ENCODE measurements around the gene PMEL. TPM values are rescaled to one million over a fixed set of nuclear protein-coding genes. Genes with fewer than 3 reads are reported as not detected.

The PMEL gene
- total and polyA plus RNA-seq, 9 of the 15 experiments (the other 6 are each of a cell fraction or from before 2014, with no cell fraction given) = 0.36 to 2.0 (median 0.98) TPM

DNA sequence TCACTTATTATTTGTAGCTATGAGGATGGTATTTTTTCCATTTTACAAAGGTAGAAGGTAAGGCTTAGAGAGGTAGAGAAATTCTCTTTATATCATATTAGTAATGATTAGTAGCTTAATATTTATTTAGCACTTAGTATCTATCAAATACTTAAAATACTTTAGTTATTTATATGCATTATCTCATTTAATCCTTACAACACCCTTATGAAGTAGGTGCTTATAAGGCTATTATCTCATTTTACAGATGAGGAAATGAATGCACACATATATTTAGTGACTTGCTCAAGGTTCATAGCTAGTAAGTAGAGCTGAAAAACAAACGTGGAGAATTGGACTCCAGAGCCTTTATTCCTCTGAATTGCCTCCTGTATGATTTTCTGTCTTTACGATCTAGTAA is 19.0 kb upstream of the PMEL start:
- intact Hi-C loops (cut with micrococcal nuclease) (no loop called here), in situ Hi-C loops (cut with MboI) (no loop called here)
- FAIRE-seq = no peak
- Histone ChIP-seq H3K4me3 (no peak overlapping the region), H3K79me2 (ENCODE audit: control insufficient read depth, insufficient read depth, low read length) (no peaks in the 10 kb centered on the region; the same call in 2 of the 3 replicates), H3K9me1 (ENCODE audit: control insufficient read depth, insufficient read depth, low read length) (no peaks in the 10 kb centered on the region), H4K20me1 (replicated peaks; ENCODE audit: control insufficient read depth, insufficient read depth, low read length) (no peaks in the 10 kb centered on the region), H3K4me2 (ENCODE audit: insufficient read depth, low read length) (no peak overlapping the region), H3K27ac (ENCODE audit: extremely low read depth, low read depth, low read length) (no peak overlapping the region), H3K4me1 (replicated peaks in 1 of 2; ENCODE audit: control insufficient read depth in 2 of 2, insufficient read depth in 2 of 2, low read length in 2 of 2) (peaks cover 7 to 9% of the 10 kb centered on the region in 2 experiments; a peak in 3 of 5 replicates), H2AFZ (ENCODE audit: low read depth, low read length) (no peak overlapping the region), H3K9me3 (replicated peaks; ENCODE audit: control insufficient read depth, insufficient read depth, low read depth, low read length) (no peaks in the 10 kb centered on the region), H3K36me3 (ENCODE audit: control insufficient read depth, insufficient read depth, low read length) (peaks cover 43% of the 10 kb centered on the region), H3K9ac (ENCODE audit: insufficient read depth in 1 of 2, low read depth in 2 of 2, low read length in 2 of 2) (no peak overlapping the region), H3K27me3 (ENCODE audit: control insufficient read depth in 2 of 2, insufficient read depth in 2 of 2, low read length in 2 of 2) (no peaks in the 10 kb centered on the region)
- CTCF ChIA-PET (ENCODE audit: low intra/inter-chr PET ratio) = no interaction called here
- no peak for ATAC-seq
- no TSS peak for BruUV-seq (replicated peaks)
- no peak for DNase-seq (ENCODE audit: extremely low read depth in 1 of 4, low spot score in 3 of 4)
- TF ChIP-seq BACH1 (tag; IDR thresholded peaks at IDR 0.05) (no peak), HSF4 (CRISPR knock-in tag; IDR thresholded peaks at IDR 0.05; ENCODE audit: borderline replicate concordance) (no peak), ZNF778 (CRISPR knock-in tag; IDR thresholded peaks at IDR 0.05) (no peak), SMARCB1 (IDR thresholded peaks at IDR 0.05; ENCODE audit: insufficient read length, low read depth) (no peak), SMARCA4 (IDR thresholded peaks at IDR 0.05) (no peak), EZH2 (IDR thresholded peaks at IDR 0.05; ENCODE audit: borderline replicate concordance, low read depth, low read length) (no peak), NFRKB (IDR thresholded peaks at IDR 0.05; ENCODE audit: low read depth) (no peak), RBM25 (IDR thresholded peaks at IDR 0.05; ENCODE audit: low read depth, low read length, severe bottlenecking) (no peak)
- TF ChIP-seq, protein P1, sequence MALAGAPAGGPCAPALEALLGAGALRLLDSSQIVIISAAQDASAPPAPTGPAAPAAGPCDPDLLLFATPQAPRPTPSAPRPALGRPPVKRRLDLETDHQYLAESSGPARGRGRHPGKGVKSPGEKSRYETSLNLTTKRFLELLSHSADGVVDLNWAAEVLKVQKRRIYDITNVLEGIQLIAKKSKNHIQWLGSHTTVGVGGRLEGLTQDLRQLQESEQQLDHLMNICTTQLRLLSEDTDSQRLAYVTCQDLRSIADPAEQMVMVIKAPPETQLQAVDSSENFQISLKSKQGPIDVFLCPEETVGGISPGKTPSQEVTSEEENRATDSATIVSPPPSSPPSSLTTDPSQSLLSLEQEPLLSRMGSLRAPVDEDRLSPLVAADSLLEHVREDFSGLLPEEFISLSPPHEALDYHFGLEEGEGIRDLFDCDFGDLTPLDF (CRISPR knock-in tag; IDR thresholded peaks at IDR 0.05) = no peak
- WGBS (ENCODE audit: insufficient coverage, low coverage, missing lambda C conversion rate) = 47% methylated on average over 2 of the region's 2 CpGs
- POLR2A ChIA-PET = interaction anchor here (1.1 to 5.9 kb wide), 3 partner anchors 11 to 140 kb away, joined by 4 to 49 read pairs (median 15); partner anchors contain the start of genes RAB5B and SUOX
